ENCODE data around the gene ATF2. TPM values are rescaled to one million over a fixed set of nuclear protein-coding genes. Genes with fewer than 3 reads are reported as not detected.

The ATF2 gene
- total RNA-seq, 1 donor: 80.7 TPM

DNA sequence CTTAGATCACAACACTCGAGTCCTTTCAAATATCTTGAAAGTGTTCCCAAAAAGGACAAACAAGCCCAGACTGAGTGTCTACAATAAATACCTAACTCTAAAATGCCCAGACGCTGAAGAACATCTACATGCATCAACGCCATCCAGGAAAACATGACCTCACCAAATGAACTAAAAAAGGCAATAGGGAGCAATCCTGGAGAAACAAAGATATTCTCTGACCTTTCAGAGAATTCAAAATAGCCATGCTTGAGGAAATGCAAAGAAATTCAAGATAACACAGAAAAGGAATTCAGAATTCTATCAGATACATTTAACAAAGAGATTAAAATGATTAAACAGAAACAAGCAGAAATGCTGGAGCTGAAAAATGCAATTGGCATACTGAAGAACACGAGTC is 101.6 kb downstream of the ATF2 start:
- H2AFZ ChIP-seq (ENCODE audit: low read length): no peak overlapping the region
- H3K9me3 ChIP-seq (ENCODE audit: low read depth, low read length): no peaks in the 10 kb centered on the region
- no peaks in the 10 kb centered on the region for H4K20me1 ChIP-seq (ENCODE audit: insufficient read depth, low read length)
- H3K27me3 ChIP-seq (ENCODE audit: insufficient read depth, low read length): no peaks in the 10 kb centered on the region
- H3K27ac ChIP-seq (ENCODE audit: low read depth, low read length): no peak overlapping the region
- TF ChIP-seq CTCF (IDR thresholded peaks at IDR 0.05; ENCODE audit: extremely low read depth, low read depth, low read length): no peak
- H3K4me3 ChIP-seq (ENCODE audit: insufficient read depth, low read length): no peak overlapping the region
- no peak overlapping the region for H3K4me2 ChIP-seq (ENCODE audit: insufficient read depth, low read length)
- no peak for DNase-seq (ENCODE audit: insufficient read length, low spot score, missing footprints)
- H3K79me2 ChIP-seq (ENCODE audit: insufficient read depth, low read length): no peaks in the 10 kb centered on the region
- H3K4me1 ChIP-seq (ENCODE audit: insufficient read depth, low read length): no peaks in the 10 kb centered on the region
- peaks cover 4% of the 10 kb centered on the region for H3K36me3 ChIP-seq (ENCODE audit: insufficient read depth, low read length)

DNA sequence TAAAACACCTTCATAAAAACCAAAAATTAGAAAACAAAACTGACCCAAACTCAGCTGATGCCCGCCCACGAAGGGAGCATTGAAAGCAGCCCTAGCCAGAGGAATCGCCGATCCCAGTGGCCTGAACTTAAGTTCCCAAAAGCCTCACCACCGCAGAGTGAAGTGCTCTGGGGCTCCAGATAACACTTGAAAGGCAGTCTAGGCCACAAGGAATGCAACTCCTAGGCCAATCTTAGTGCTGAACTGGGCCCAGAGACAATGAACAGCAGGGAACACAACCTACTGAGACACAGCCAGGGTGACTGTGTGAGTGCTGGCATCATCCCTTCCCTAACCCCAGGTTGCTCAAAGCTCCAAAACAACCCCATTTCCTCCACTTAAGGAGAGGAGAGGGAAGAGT is 103.2 kb downstream of the ATF2 start:
- no peaks in the 10 kb centered on the region for H3K36me3 ChIP-seq (ENCODE audit: insufficient read depth, low read length)
- no peaks in the 10 kb centered on the region for H3K9me3 ChIP-seq (ENCODE audit: low read depth, low read length)

DNA sequence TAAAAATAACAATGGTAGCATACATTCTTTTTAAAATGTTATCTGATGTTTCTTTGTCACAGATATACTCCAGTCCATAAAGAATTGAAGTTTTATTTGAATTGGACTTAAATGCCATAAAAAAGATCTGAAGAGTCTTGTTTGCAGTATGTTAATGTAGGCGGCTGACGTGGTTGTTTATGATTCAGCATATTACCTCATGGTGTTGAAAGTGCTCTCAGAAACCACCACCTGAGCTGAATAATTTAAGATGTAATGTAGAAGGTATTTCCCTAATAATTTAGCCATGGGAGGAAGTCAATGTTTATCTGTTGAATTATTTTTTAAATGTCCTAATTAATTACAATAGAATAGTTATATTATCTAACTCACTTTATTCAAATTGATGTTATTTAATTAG is 104.3 kb downstream of the ATF2 start:
- H3K36me3 ChIP-seq (ENCODE audit: insufficient read depth, low read length): no peaks in the 10 kb centered on the region
- no peaks in the 10 kb centered on the region for H3K4me1 ChIP-seq (ENCODE audit: insufficient read depth, low read length)
- H3K9me3 ChIP-seq (ENCODE audit: low read depth, low read length): no peaks in the 10 kb centered on the region
- H4K20me1 ChIP-seq (ENCODE audit: insufficient read depth, low read length): no peaks in the 10 kb centered on the region
- H3K4me2 ChIP-seq (ENCODE audit: insufficient read depth, low read length): no peak overlapping the region
- no peaks in the 10 kb centered on the region for H3K27me3 ChIP-seq (ENCODE audit: insufficient read depth, low read length)
- H2AFZ ChIP-seq (ENCODE audit: low read length): no peak overlapping the region
- H3K4me3 ChIP-seq (ENCODE audit: insufficient read depth, low read length): no peak overlapping the region
- no peak overlapping the region for H3K27ac ChIP-seq (ENCODE audit: low read depth, low read length)
- no peaks in the 10 kb centered on the region for H3K79me2 ChIP-seq (ENCODE audit: insufficient read depth, low read length)
- TF ChIP-seq CTCF (IDR thresholded peaks at IDR 0.05; ENCODE audit: extremely low read depth, low read depth, low read length): no peak
- DNase-seq (ENCODE audit: insufficient read length, low spot score, missing footprints): no peak

More for the DNA sequence above, 103.2 kb downstream of the ATF2 start:
- no peaks in the 10 kb centered on the region for H4K20me1 ChIP-seq (ENCODE audit: insufficient read depth, low read length)
- no peaks in the 10 kb centered on the region for H3K27me3 ChIP-seq (ENCODE audit: insufficient read depth, low read length)
- no peaks in the 10 kb centered on the region for H3K4me1 ChIP-seq (ENCODE audit: insufficient read depth, low read length)
- TF ChIP-seq CTCF (IDR thresholded peaks at IDR 0.05; ENCODE audit: extremely low read depth, low read depth, low read length): no peak
- no peaks in the 10 kb centered on the region for H3K79me2 ChIP-seq (ENCODE audit: insufficient read depth, low read length)
- DNase-seq (ENCODE audit: insufficient read length, low spot score, missing footprints): no peak
- no peak overlapping the region for H3K27ac ChIP-seq (ENCODE audit: low read depth, low read length)
- no peak overlapping the region for H3K4me3 ChIP-seq (ENCODE audit: insufficient read depth, low read length)
- H2AFZ ChIP-seq (ENCODE audit: low read length): no peak overlapping the region
- no peak overlapping the region for H3K4me2 ChIP-seq (ENCODE audit: insufficient read depth, low read length)

DNA sequence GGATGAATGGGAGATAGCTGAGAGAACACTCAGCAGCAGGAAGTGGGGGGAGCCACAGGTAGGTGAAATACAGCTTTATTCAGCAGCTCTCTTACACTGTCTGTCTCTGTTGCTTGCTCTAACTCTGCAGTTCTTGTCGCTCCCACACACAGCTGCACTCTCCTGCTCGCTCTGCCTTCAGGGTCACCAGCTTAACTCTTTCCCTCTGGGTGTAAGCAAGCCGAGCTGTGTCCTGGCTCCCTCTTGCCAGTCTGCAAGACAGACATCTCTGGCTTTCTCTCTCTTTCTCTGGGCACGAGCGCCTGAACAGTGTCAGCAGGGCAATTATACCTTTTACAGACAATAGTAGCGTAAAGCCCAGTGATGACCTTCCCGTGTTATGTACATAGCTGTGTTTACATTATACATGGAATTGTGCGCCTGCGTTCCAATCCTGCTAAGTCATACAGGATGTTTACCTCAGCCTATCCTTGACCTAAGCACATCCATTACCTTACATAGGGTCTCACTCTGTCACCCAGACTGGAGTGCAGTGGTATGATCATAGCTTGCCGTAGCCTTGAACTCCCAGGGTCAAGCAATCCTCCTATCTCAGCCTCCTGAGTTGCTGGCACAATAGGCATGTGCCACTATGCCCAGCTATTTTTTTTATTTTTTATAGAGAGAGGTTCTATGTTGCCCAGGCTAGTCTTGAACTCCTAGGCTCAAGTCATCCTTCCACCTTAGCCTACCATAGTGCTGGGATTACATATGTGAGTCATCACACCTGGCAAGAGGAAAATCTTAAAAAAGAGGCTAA is 105.0 kb downstream of the ATF2 start:
- Histone ChIP-seq H3K27me3 (ENCODE audit: insufficient read depth, low read length) (no peaks in the 10 kb centered on the region), H3K27ac (ENCODE audit: low read depth, low read length) (no peak overlapping the region), H2AFZ (ENCODE audit: low read length) (no peak overlapping the region), H4K20me1 (ENCODE audit: insufficient read depth, low read length) (no peaks in the 10 kb centered on the region), H3K79me2 (ENCODE audit: insufficient read depth, low read length) (no peaks in the 10 kb centered on the region), H3K36me3 (ENCODE audit: insufficient read depth, low read length) (no peaks in the 10 kb centered on the region), H3K4me2 (ENCODE audit: insufficient read depth, low read length) (no peak overlapping the region), H3K4me1 (ENCODE audit: insufficient read depth, low read length) (no peaks in the 10 kb centered on the region), H3K4me3 (ENCODE audit: insufficient read depth, low read length) (no peak overlapping the region), H3K9me3 (ENCODE audit: low read depth, low read length) (no peaks in the 10 kb centered on the region)
- no peak for TF ChIP-seq CTCF (IDR thresholded peaks at IDR 0.05; ENCODE audit: extremely low read depth, low read depth, low read length)
- no peak for DNase-seq (ENCODE audit: insufficient read length, low spot score, missing footprints)

Data from osteoblast (primary cell).